HepG2 (cell line): ENCODE results near the gene RPL5. TPM values are rescaled to one million over a fixed set of nuclear protein-coding genes. Genes with fewer than 3 reads are reported as not detected.

Experiments used
- EHMT2 ChIP-seq: fragments of 200-600 bp; sonication (generic); IDR thresholded peaks from 2 replicates; pipeline ENCODE4 v1.7.0; 2017; ENCODE audit warnings: antibody characterized with exemption, low read depth, low read length, borderline replicate concordance
- GABPA ChIP-seq, 2 experiments: IDR thresholded peaks; 2 replicates each; pipeline ENCODE4 v1.6.1; 2011 to 2016; ENCODE audit warnings: low read depth in 2 of 2, low read length in 1 of 2, missing biosample characterization in 1 of 2, missing genetic modification characterization in 1 of 2
- KDM2A ChIP-seq: sonication (generic); formaldehyde crosslinking; IDR thresholded peaks from 2 replicates; pipeline ENCODE4 v1.4.0; 2020; ENCODE audit warnings: low read depth, missing genetic modification reagents, borderline replicate concordance
- KDM4B ChIP-seq: sonication (generic); formaldehyde crosslinking; IDR thresholded peaks from 2 replicates; pipeline ENCODE4 v1.4.0; 2020; ENCODE audit warnings: missing genetic modification reagents
- MYNN ChIP-seq: sonication (generic); formaldehyde crosslinking; IDR thresholded peaks from 2 replicates; pipeline ENCODE4 v1.4.0; 2020; ENCODE audit warnings: mild to moderate bottlenecking, low read depth, missing genetic modification reagents
- PBX2 ChIP-seq: IDR thresholded peaks from 2 replicates; pipeline ENCODE4 v1.6.1; 2016; ENCODE audit warnings: control low read depth
- RFXANK ChIP-seq: IDR thresholded peaks from 2 replicates; pipeline ENCODE4 v1.6.1; 2016
- SOX6 ChIP-seq, 2 experiments: fragments of 450-650 bp in 1 of 2; sonication (generic) in 1 of 2; formaldehyde crosslinking in 1 of 2; IDR thresholded peaks; 2 replicates each; pipeline versions ENCODE4 v1.4.0 to v1.6.1; 2017 to 2020; ENCODE audit warnings: antibody characterized with exemption in 1 of 2, mild to moderate bottlenecking in 1 of 2, missing genetic modification reagents in 1 of 2
- ZBTB39 ChIP-seq: sonication (generic); formaldehyde crosslinking; IDR thresholded peaks from 2 replicates; pipeline ENCODE4 v1.5.0; 2020; ENCODE audit warnings: missing genetic modification reagents
- ZEB1 ChIP-seq: IDR thresholded peaks from 2 replicates; pipeline ENCODE4 v1.6.1; 2012; ENCODE audit warnings: mild to moderate bottlenecking, low read depth, inconsistent platforms; ENCODE audit not compliant: insufficient replicate concordance
- ZFP90 ChIP-seq: sonication (generic); formaldehyde crosslinking; IDR thresholded peaks from 2 replicates; pipeline ENCODE4 v1.8.0; 2022; ENCODE audit warnings: missing genetic modification reagents, mild to moderate bottlenecking, inconsistent platforms, borderline replicate concordance
- ZFX ChIP-seq: sonication (generic); formaldehyde crosslinking; IDR thresholded peaks from 2 replicates; pipeline ENCODE4 v1.4.0; 2020; ENCODE audit warnings: mild to moderate bottlenecking, low read depth, missing genetic modification reagents, moderate library complexity
- ZFY ChIP-seq: sonication (generic); formaldehyde crosslinking; IDR thresholded peaks from 2 replicates; pipeline ENCODE4 v1.4.0; 2020; ENCODE audit warnings: missing genetic modification reagents
- ZNF121 ChIP-seq: sonication (generic); formaldehyde crosslinking; IDR thresholded peaks from 2 replicates; pipeline ENCODE4 v1.5.0; 2020; ENCODE audit warnings: mild to moderate bottlenecking, missing genetic modification reagents
- ZNF276 ChIP-seq: sonication (generic); formaldehyde crosslinking; IDR thresholded peaks from 2 replicates; pipeline ENCODE4 v1.4.0; 2020; ENCODE audit warnings: mild to moderate bottlenecking, low read depth, missing genetic modification reagents
- ZNF550 ChIP-seq: sonication (generic); formaldehyde crosslinking; IDR thresholded peaks from 2 replicates; pipeline ENCODE4 v1.4.0; 2020; ENCODE audit warnings: mild to moderate bottlenecking, missing genetic modification reagents, borderline replicate concordance
- ZNF816 ChIP-seq: sonication (generic); formaldehyde crosslinking; IDR thresholded peaks from 2 replicates; pipeline ENCODE4 v1.8.0; 2022; ENCODE audit warnings: missing genetic modification reagents, mild to moderate bottlenecking, borderline replicate concordance
- polyA plus RNA-seq, 8 experiments: library from polyadenylated mRNA; depleted of rRNA in 3 of 8; stranded (reverse) in 7 of 8; unstranded in 1 of 8; fragments of >200 nt; fragmentation: Illumina TruSeq in 4 of 8; extraction: Trizol in 4 of 8; gene quantifications; 2 replicates each; pipeline versions ENCODE4 v1.2.1 to v1.2.3, GENCODE V29; 2011 to 2016; ENCODE audit warnings: low read depth in 4 of 8, missing spikeins in 1 of 8, mixed read lengths in 1 of 8; ENCODE audit not compliant: insufficient read depth in 1 of 8
- total RNA-seq, 5 experiments: library from RNA; depleted of rRNA; stranded (reverse); fragments of >200 nt; fragmentation: Illumina TruSeq; extraction: Trizol; gene quantifications; 2 replicates each; pipeline ENCODE4 v1.2.3, GENCODE V29; 2016; ENCODE audit warnings: low read depth in 1 of 5
- TF ChIP-seq, protein P1 (sequence below): IDR thresholded peaks from 2 replicates; pipeline ENCODE4 v1.6.1; 2016; ENCODE audit warnings: mild to moderate bottlenecking
- TF ChIP-seq, protein P2 (sequence below): fragments of 450-650 bp; IDR thresholded peaks from 2 replicates; pipeline ENCODE4 v1.6.1; 2017; ENCODE audit warnings: mild to moderate bottlenecking

Gene RPL5
- total and polyA plus RNA-seq, 2 of the 13 experiments (the other 11 are each of a cell fraction or from before 2014, with no cell fraction given): 2,304 to 2,520 TPM

DNA sequence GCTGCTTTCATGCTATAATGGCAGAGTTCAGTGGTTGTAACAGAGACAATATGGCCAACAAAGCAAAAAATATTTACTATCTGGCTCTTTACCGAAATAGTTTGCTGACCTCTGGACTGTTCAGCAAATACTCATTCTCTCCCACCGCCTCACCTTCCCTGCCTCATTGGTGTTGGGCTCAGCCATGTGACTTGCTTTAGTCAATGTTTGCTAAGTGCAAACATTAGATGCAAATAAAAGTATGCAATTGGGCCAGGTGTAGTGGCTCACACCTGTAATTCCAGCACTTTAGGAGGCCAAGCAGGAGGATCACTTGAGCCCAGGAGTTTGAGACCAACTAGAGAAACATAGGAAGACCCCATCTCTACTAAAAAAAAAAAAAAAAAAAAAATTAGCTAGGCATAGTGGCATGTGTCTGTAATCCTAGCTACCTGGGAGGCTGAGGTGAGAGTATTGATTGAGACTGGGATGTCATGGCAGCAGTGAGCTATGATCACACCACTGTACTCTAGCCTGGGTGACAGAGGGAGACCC lies 55.1 kb downstream of the RPL5 start (continued):
- TF ChIP-seq ZFY: no peak
- no peak for TF ChIP-seq PBX2 (CRISPR knock-in tag)
- TF ChIP-seq SOX6 (IDR thresholded peaks at IDR 0.05): no peak
- TF ChIP-seq SOX6 (CRISPR knock-in tag; IDR thresholded peaks at IDR 0.05): peak; percentile 88
- no peak for TF ChIP-seq RFXANK (CRISPR knock-in tag)
- no peak for TF ChIP-seq MYNN (CRISPR knock-in tag)
- TF ChIP-seq ZFX (CRISPR knock-in tag): peak; percentile 26; the same call in 1 of the 2 replicates
- no peak for TF ChIP-seq ZFP90 (CRISPR knock-in tag)
- no peak for TF ChIP-seq GABPA (IDR thresholded peaks at IDR 0.05; ENCODE audit: low read depth, low read length)
- no peak for TF ChIP-seq GABPA (CRISPR knock-in tag; IDR thresholded peaks at IDR 0.05; ENCODE audit: low read depth)
- TF ChIP-seq KDM4B: no peak
- peak; percentile 59; the same call in 1 of the 2 replicates for TF ChIP-seq EHMT2
- TF ChIP-seq, protein P1, sequence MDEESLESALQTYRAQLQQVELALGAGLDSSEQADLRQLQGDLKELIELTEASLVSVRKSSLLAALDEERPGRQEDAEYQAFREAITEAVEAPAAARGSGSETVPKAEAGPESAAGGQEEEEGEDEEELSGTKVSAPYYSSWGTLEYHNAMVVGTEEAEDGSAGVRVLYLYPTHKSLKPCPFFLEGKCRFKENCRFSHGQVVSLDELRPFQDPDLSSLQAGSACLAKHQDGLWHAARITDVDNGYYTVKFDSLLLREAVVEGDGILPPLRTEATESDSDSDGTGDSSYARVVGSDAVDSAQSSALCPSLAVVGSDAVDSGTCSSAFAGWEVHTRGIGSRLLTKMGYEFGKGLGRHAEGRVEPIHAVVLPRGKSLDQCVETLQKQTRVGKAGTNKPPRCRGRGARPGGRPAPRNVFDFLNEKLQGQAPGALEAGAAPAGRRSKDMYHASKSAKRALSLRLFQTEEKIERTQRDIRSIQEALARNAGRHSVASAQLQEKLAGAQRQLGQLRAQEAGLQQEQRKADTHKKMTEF: peak; percentile 56
- peak; percentile 99 for TF ChIP-seq ZEB1
- TF ChIP-seq ZNF121 (CRISPR knock-in tag): no peak
- TF ChIP-seq KDM2A: no peak
- TF ChIP-seq ZNF816 (CRISPR knock-in tag): 0 out of 2 replicates have a peak, but pooled peaks have one; percentile 50
- TF ChIP-seq ZNF550: no peak
- no peak for TF ChIP-seq ZBTB39 (CRISPR knock-in tag)
- TF ChIP-seq, protein P2, sequence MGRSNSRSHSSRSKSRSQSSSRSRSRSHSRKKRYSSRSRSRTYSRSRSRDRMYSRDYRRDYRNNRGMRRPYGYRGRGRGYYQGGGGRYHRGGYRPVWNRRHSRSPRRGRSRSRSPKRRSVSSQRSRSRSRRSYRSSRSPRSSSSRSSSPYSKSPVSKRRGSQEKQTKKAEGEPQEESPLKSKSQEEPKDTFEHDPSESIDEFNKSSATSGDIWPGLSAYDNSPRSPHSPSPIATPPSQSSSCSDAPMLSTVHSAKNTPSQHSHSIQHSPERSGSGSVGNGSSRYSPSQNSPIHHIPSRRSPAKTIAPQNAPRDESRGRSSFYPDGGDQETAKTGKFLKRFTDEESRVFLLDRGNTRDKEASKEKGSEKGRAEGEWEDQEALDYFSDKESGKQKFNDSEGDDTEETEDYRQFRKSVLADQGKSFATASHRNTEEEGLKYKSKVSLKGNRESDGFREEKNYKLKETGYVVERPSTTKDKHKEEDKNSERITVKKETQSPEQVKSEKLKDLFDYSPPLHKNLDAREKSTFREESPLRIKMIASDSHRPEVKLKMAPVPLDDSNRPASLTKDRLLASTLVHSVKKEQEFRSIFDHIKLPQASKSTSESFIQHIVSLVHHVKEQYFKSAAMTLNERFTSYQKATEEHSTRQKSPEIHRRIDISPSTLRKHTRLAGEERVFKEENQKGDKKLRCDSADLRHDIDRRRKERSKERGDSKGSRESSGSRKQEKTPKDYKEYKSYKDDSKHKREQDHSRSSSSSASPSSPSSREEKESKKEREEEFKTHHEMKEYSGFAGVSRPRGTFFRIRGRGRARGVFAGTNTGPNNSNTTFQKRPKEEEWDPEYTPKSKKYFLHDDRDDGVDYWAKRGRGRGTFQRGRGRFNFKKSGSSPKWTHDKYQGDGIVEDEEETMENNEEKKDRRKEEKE: no peak
- no peak for TF ChIP-seq ZNF276 (CRISPR knock-in tag)
